Measurements from ENCODE around the gene E2F1. TPM values are rescaled to one million over a fixed set of nuclear protein-coding genes. Genes with fewer than 3 reads are reported as not detected.
A peak's percentile ranks its signal among the peaks of the same experiment; 100 is the strongest.

The E2F1 gene
- total and polyA plus RNA-seq, 2 experiments from 2014 or later, result 12.1 to 42.6 TPM

- Histone ChIP-seq H3K36me3 (ENCODE audit: insufficient read depth) (no peaks in the 10 kb centered on the region), H3K4me2 (peak overlapping the region; percentile 91), H3K79me2 (replicated peaks; ENCODE audit: insufficient read depth) (no peaks in the 10 kb centered on the region), H3K27ac (ENCODE audit: low read depth) (0 out of 2 replicates have a peak overlapping the region, but pooled peaks have one; percentile 26), H3K4me1 (ENCODE audit: insufficient read depth) (peaks cover 14% of the 10 kb centered on the region; the same call in 1 of the 2 replicates), H2AFZ (peak overlapping the region; percentile 96), H3K27me3 (ENCODE audit: insufficient read depth) (peaks cover 16% of the 10 kb centered on the region; the same call in 1 of the 2 replicates), H3K4me3 (peak overlapping the region; percentile 90), H3K9me2 (ENCODE audit: insufficient read depth) (no peaks in the 10 kb centered on the region), H4K20me1 (replicated peaks; ENCODE audit: insufficient read depth) (peaks cover 3% of the 10 kb centered on the region), H3F3A (replicated peaks; ENCODE audit: low read depth) (peaks cover 11% of the 10 kb centered on the region; the same call in 1 of the 2 replicates)
- ATAC-seq (peak; percentile 46), DNase-seq (ENCODE audit: low spot score) (peak; percentile 91)
- Mint-ChIP-seq H3K27ac (peak overlapping the region; percentile 52; the same call in 1 of the 2 replicates), H3K9me3 (no peaks in the 10 kb centered on the region), H3K36me3 (ENCODE audit: low read depth) (peaks cover 4% of the 10 kb centered on the region), H3K27me3 (ENCODE audit: insufficient read depth, low read depth, poor library complexity) (peaks cover 25% of the 10 kb centered on the region), H3K4me3 (peak overlapping the region; percentile 76), H3K4me1 (peaks cover 28% of the 10 kb centered on the region)
- TF ChIP-seq, protein P1, sequence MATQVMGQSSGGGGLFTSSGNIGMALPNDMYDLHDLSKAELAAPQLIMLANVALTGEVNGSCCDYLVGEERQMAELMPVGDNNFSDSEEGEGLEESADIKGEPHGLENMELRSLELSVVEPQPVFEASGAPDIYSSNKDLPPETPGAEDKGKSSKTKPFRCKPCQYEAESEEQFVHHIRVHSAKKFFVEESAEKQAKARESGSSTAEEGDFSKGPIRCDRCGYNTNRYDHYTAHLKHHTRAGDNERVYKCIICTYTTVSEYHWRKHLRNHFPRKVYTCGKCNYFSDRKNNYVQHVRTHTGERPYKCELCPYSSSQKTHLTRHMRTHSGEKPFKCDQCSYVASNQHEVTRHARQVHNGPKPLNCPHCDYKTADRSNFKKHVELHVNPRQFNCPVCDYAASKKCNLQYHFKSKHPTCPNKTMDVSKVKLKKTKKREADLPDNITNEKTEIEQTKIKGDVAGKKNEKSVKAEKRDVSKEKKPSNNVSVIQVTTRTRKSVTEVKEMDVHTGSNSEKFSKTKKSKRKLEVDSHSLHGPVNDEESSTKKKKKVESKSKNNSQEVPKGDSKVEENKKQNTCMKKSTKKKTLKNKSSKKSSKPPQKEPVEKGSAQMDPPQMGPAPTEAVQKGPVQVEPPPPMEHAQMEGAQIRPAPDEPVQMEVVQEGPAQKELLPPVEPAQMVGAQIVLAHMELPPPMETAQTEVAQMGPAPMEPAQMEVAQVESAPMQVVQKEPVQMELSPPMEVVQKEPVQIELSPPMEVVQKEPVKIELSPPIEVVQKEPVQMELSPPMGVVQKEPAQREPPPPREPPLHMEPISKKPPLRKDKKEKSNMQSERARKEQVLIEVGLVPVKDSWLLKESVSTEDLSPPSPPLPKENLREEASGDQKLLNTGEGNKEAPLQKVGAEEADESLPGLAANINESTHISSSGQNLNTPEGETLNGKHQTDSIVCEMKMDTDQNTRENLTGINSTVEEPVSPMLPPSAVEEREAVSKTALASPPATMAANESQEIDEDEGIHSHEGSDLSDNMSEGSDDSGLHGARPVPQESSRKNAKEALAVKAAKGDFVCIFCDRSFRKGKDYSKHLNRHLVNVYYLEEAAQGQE (IDR thresholded peaks at IDR 0.05; ENCODE audit: unreplicated experiment), result no peak
- TF ChIP-seq CREB1 (CRISPR knock-in tag; IDR thresholded peaks at IDR 0.05; ENCODE audit: low read depth), result no peak
- peak; percentile 95 for TF ChIP-seq POLR2AphosphoS5 (IDR thresholded peaks at IDR 0.05; ENCODE audit: low read depth)
- TF ChIP-seq ETS1 (IDR thresholded peaks at IDR 0.05), result peak; percentile 68
- no peak for TF ChIP-seq NANOG (IDR thresholded peaks at IDR 0.05; ENCODE audit: borderline replicate concordance)
Observed at GRCh38 chr20:33663161-33664084, 22.8 kb downstream of the E2F1 start.

DNA sequence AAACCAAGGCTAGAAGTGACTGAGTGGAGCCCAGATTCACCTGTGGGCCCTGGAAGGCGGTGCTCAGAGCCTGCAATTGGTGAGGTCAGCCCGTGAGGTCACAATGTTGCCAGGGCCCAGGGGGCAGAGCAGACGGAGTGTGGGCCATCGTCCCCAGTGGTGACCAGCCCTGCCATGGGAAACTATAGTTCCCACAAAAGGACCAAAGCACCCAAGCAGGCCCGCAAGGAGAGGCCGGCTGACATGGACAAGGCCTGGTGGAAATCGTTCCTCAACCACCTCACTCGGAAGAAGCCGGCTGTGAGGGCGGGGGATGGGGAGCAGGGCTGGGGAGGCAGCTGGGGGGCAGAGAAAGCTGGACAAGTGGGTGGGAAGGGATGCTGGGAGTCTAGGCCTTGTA lies 24.0 kb downstream of the E2F1 start, which contains the start of gene C20orf144:
Gene C20orf144, plus strand, starts transcription at position 156 of the 400 bp plus-strand sequence. Its CDS starts 19 bp downstream, at position 175.
- Histone ChIP-seq H3F3A (replicated peaks; ENCODE audit: low read depth) (peaks cover 11% of the 10 kb centered on the region; the same call in 1 of the 2 replicates), H3K36me3 (ENCODE audit: insufficient read depth) (no peaks in the 10 kb centered on the region), H3K4me3 (peak within 1 kb of the TSS; percentile 90), H3K27me3 (ENCODE audit: insufficient read depth) (peaks cover 6% of the 10 kb centered on the region; the same call in 1 of the 2 replicates), H3K4me2 (peak within 1 kb of the TSS; percentile 91), H2AFZ (peak within 1 kb of the TSS; percentile 86), H3K27ac (ENCODE audit: low read depth) (no peak within 1 kb of the TSS), H3K79me2 (replicated peaks; ENCODE audit: insufficient read depth) (no peaks in the 10 kb centered on the region), H3K9me2 (ENCODE audit: insufficient read depth) (no peaks in the 10 kb centered on the region), H3K4me1 (ENCODE audit: insufficient read depth) (peaks cover 14% of the 10 kb centered on the region; the same call in 1 of the 2 replicates), H4K20me1 (replicated peaks; ENCODE audit: insufficient read depth) (no peaks in the 10 kb centered on the region; the same call in 1 of the 2 replicates)
- Mint-ChIP-seq H3K27me3 (ENCODE audit: insufficient read depth, low read depth, poor library complexity) (peaks cover 25% of the 10 kb centered on the region), H3K9me3 (no peaks in the 10 kb centered on the region), H3K36me3 (ENCODE audit: low read depth) (no peaks in the 10 kb centered on the region; the same call in 2 of the 3 replicates), H3K4me1 (peaks cover 28% of the 10 kb centered on the region), H3K4me3 (peak within 1 kb of the TSS; percentile 76), H3K27ac (no peak within 1 kb of the TSS)
- DNase-seq (ENCODE audit: low spot score) (no peak), ATAC-seq (no peak)
- no peak for TF ChIP-seq EZH2phosphoT487 (IDR thresholded peaks at IDR 0.05; ENCODE audit: unreplicated experiment)
- TF ChIP-seq NANOG (IDR thresholded peaks at IDR 0.05; ENCODE audit: borderline replicate concordance), result no peak
- no peak for TF ChIP-seq ETS1 (IDR thresholded peaks at IDR 0.05)
- no peak for TF ChIP-seq POLR2AphosphoS5 (IDR thresholded peaks at IDR 0.05; ENCODE audit: low read depth)
